CD4-positive, alpha-beta T cell treated with Interleukin-15 for 4 hours (primary cell): ENCODE data around the gene TDRD12.
"Not testable (repeated sequence)": the region's sequence is repeated elsewhere in the genome, so short reads cannot be mapped to it uniquely, and the experiment has no call there.

Experiments used
- DNase-seq: peaks from one replicate; pipeline ENCODE4 v3.0.0-alpha.2; 2020; ENCODE audit warnings: low spot score

Gene TDRD12

GRCh38 chr19:32746631-32747196 lies 27.1 kb downstream of the TDRD12 start:
- DNase-seq: peak; percentile 16

- DNase-seq: no peak
These were observed 28.9 kb downstream of the TDRD12 start for GRCh38 chr19:32748497-32748896.

GRCh38 chr19:32748948-32749347 lies 29.4 kb downstream of the TDRD12 start:
- DNase-seq: no peak

GRCh38 chr19:32749361-32749760 lies 29.8 kb downstream of the TDRD12 start:
- no peak for DNase-seq

GRCh38 chr19:32750441-32751055 lies 31.0 kb downstream of the TDRD12 start:
- DNase-seq: no peak

- no peak for DNase-seq
These were observed 31.5 kb downstream of the TDRD12 start for GRCh38 chr19:32751066-32751465.

- DNase-seq: no peak
These were observed 37.6 kb downstream of the TDRD12 start for GRCh38 chr19:32757189-32757588.

- DNase-seq: not testable (repeated sequence)
These were observed 45.8 kb downstream of the TDRD12 start for GRCh38 chr19:32765365-32765764.

GRCh38 chr19:32767951-32768679 lies 48.5 kb downstream of the TDRD12 start:
- DNase-seq: no peak

- DNase-seq: no peak
These were observed 52.0 kb downstream of the TDRD12 start for GRCh38 chr19:32771596-32771995.

GRCh38 chr19:32773126-32773525 lies 53.6 kb downstream of the TDRD12 start:
- no peak for DNase-seq

- no peak for DNase-seq
These were observed 59.5 kb downstream of the TDRD12 start for GRCh38 chr19:32779082-32779481.

- DNase-seq: no peak
These were observed 61.7 kb downstream of the TDRD12 start for GRCh38 chr19:32781280-32781679.

- not testable (repeated sequence) for DNase-seq
These were observed 62.5 kb downstream of the TDRD12 start for GRCh38 chr19:32782089-32782488.

- DNase-seq: not testable (repeated sequence)
These were observed 67.7 kb downstream of the TDRD12 start for GRCh38 chr19:32787161-32787813.

- not testable (repeated sequence) for DNase-seq
These were observed 68.3 kb downstream of the TDRD12 start for GRCh38 chr19:32787895-32788294.

GRCh38 chr19:32789429-32789828 lies 69.9 kb downstream of the TDRD12 start:
- no peak for DNase-seq

GRCh38 chr19:32798201-32798600 lies 78.6 kb downstream of the TDRD12 start:
- DNase-seq: no peak

GRCh38 chr19:32800191-32800590 lies 80.6 kb downstream of the TDRD12 start:
- DNase-seq: no peak

GRCh38 chr19:32800754-32801153 lies 81.2 kb downstream of the TDRD12 start:
- DNase-seq: no peak

- DNase-seq: no peak
These were observed 83.3 kb downstream of the TDRD12 start for GRCh38 chr19:32802840-32803239.

GRCh38 chr19:32808236-32808635 lies 88.7 kb downstream of the TDRD12 start:
- no peak for DNase-seq

- no peak for DNase-seq
These were observed 89.7 kb downstream of the TDRD12 start for GRCh38 chr19:32809254-32809653.
